ENCODE data around the gene CCDC192. TPM values are rescaled to one million over a fixed set of nuclear protein-coding genes. Genes with fewer than 3 reads are reported as not detected.

The CCDC192 gene
- total RNA-seq, 4 donors from 2014 or later = 0.87 to 2.1 (median 1.9) TPM

DNA sequence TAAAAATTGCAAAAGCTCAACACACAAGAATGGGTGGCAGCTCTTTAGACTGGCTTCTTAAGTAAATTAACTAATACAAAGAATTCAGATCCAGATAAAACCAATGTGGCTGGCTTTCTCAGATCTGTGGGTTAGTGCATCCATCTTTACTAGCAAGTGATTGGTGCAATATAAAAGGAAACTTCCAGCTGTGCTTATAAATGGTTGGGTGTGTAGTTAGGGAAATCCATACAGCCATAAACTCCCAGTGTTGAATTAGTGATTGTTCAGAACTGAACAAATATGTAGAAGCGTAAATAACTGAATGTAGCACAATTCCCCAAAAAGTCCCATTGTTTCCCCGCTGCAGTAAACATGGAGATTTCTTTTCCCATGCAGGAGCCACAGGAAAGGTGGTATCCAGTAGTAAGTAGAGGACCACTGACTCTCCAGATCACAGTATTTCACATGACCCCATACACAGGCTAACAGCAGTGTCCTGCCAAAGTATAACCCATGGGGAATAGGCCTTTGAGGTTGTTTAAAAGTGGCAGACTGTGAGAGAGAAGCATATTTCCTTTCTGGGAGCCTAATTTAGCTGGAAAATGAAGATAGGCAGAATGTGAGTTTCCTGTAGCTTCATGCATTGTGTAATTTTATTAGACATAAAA, 207.2 kb downstream of the CCDC192 start:
- WGBS, 2 donors = 75 to 96% methylated on average over 2 of the region's 2 CpGs
- Histone ChIP-seq H3K27ac (no peak overlapping the region), H3K9me3 (no peaks in the 10 kb centered on the region), H3K4me3 (no peak overlapping the region), H3K4me1 (peaks cover 0 to 10% (median 0%) of the 10 kb centered on the region in 4 donors), H3K27me3 (no peaks in the 10 kb centered on the region), H3K36me3 (no peaks in the 10 kb centered on the region)
- DNase-seq (ENCODE audit: low spot score in 2 of 2) = no peak
- TF ChIP-seq POLR2A (IDR thresholded peaks at IDR 0.05) (no peak), EP300 (IDR thresholded peaks at IDR 0.05) (no peak)
- TF ChIP-seq, protein P1, sequence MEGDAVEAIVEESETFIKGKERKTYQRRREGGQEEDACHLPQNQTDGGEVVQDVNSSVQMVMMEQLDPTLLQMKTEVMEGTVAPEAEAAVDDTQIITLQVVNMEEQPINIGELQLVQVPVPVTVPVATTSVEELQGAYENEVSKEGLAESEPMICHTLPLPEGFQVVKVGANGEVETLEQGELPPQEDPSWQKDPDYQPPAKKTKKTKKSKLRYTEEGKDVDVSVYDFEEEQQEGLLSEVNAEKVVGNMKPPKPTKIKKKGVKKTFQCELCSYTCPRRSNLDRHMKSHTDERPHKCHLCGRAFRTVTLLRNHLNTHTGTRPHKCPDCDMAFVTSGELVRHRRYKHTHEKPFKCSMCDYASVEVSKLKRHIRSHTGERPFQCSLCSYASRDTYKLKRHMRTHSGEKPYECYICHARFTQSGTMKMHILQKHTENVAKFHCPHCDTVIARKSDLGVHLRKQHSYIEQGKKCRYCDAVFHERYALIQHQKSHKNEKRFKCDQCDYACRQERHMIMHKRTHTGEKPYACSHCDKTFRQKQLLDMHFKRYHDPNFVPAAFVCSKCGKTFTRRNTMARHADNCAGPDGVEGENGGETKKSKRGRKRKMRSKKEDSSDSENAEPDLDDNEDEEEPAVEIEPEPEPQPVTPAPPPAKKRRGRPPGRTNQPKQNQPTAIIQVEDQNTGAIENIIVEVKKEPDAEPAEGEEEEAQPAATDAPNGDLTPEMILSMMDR (IDR thresholded peaks at IDR 0.05) = no peak

- H3K27me3 ChIP-seq = no peaks in the 10 kb centered on the region
- no peaks in the 10 kb centered on the region for H3K9me3 ChIP-seq
- TF ChIP-seq, protein P1 (IDR thresholded peaks at IDR 0.05) = no peak
- TF ChIP-seq EP300 (IDR thresholded peaks at IDR 0.05) = no peak
- no peak for TF ChIP-seq POLR2A (IDR thresholded peaks at IDR 0.05)
- DNase-seq (ENCODE audit: low spot score in 2 of 2) = no peak
- H3K4me1 ChIP-seq = peaks cover 0 to 10% (median 0%) of the 10 kb centered on the region in 4 donors
- H3K36me3 ChIP-seq = no peaks in the 10 kb centered on the region
- WGBS, 2 donors = 96 to 99% methylated on average over 2 of the region's 2 CpGs
- H3K4me3 ChIP-seq = no peak overlapping the region
- no peak overlapping the region for H3K27ac ChIP-seq
Measured at GRCh38 chr5:127911619-127912018, 208.4 kb downstream of the CCDC192 start.

DNA sequence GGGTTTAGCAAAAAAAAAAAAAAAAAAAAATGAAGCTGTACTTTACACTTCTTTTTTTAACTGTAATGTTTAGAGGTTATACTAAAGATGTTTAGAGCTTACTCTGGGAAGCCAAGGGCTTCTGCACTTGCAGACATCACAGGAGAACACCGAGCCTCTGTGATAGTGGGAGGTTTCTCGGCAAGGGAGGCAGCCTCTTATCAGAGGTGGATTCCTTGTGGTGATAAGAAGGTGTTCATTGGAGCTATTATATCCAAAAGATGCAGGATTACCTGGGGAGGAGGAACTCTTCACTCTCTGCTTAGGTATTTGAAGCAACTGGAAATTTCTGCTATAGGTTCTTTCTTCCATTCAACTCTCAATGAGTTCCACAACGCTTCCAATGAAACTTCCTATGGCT, 209.2 kb downstream of the CCDC192 start:
- H3K36me3 ChIP-seq = no peaks in the 10 kb centered on the region
- TF ChIP-seq POLR2A (IDR thresholded peaks at IDR 0.05) (no peak), EP300 (IDR thresholded peaks at IDR 0.05) (no peak)
- TF ChIP-seq, protein P1 (IDR thresholded peaks at IDR 0.05) = no peak
- H3K27ac ChIP-seq = no peak overlapping the region

DNA sequence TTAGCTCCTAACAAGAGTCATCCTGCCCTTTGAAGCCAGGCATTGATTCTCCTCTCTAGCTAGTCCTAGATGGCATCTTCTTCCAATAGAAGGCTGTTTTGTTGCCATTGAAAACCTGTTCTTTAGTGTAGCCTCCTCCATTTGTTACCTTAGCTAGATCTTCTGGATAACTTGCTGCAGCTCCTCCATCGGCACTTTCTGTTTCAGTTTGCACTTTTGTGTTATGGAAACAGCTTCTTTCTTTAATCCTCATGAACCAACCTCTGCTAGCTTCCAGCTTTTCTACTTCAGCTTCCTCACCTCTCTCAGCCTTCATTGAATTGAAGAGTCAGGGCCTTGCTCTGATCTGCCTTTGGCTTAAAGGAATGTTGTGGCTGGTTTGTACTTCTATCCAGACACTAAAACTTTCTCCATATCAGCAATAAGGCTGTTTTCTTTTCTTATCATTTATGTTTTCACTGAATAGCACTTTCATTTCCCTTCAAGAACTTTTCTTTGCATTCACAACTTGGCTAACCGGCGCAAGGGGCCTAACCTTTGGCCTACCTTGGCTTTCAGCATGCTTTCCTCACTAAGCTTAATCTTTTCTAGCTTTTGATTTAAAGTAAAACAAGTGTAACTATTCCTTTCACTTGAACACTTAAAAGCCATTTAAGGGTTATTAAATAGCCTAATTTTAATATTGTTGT, 213.8 kb downstream of the CCDC192 start:
- H3K27ac ChIP-seq = no peak overlapping the region
- no peaks in the 10 kb centered on the region for H3K27me3 ChIP-seq
- no peaks in the 10 kb centered on the region for H3K9me3 ChIP-seq
- WGBS, 2 donors = 58 to 75% methylated on average over 3 of the region's 3 CpGs
- H3K4me1 ChIP-seq = no peaks in the 10 kb centered on the region
- H3K36me3 ChIP-seq = no peaks in the 10 kb centered on the region
- no peak overlapping the region for H3K4me3 ChIP-seq
- DNase-seq (ENCODE audit: low spot score in 2 of 2) = no peak
- TF ChIP-seq EP300 (IDR thresholded peaks at IDR 0.05) = no peak
- TF ChIP-seq POLR2A (IDR thresholded peaks at IDR 0.05) = no peak

More for the DNA sequence above, 209.2 kb downstream of the CCDC192 start:
- no peak for DNase-seq (ENCODE audit: low spot score in 2 of 2)
- 90 to 94% methylated on average over 3 of the region's 3 CpGs for WGBS, 2 donors
- Histone ChIP-seq H3K9me3 (no peaks in the 10 kb centered on the region), H3K27me3 (no peaks in the 10 kb centered on the region), H3K4me1 (peaks cover 0 to 10% (median 0%) of the 10 kb centered on the region in 4 donors), H3K4me3 (no peak overlapping the region)

- TF ChIP-seq, protein P1 (IDR thresholded peaks at IDR 0.05) = no peak
- no peak for TF ChIP-seq EP300 (IDR thresholded peaks at IDR 0.05)
- no peak for TF ChIP-seq POLR2A (IDR thresholded peaks at IDR 0.05)
- no peaks in the 10 kb centered on the region for H3K4me1 ChIP-seq
- 74 to 84% methylated on average over 5 of the region's 5 CpGs for WGBS, 2 donors
- H3K27me3 ChIP-seq = no peaks in the 10 kb centered on the region
- DNase-seq (ENCODE audit: low spot score in 2 of 2) = no peak
- H3K4me3 ChIP-seq = no peak overlapping the region
- no peaks in the 10 kb centered on the region for H3K36me3 ChIP-seq
- no peak overlapping the region for H3K27ac ChIP-seq
- H3K9me3 ChIP-seq = no peaks in the 10 kb centered on the region
Measured at GRCh38 chr5:127919006-127919796, 216.0 kb downstream of the CCDC192 start.

Data from tibial nerve (tissue), 4 donors.